ENCODE results near the gene C1orf87. TPM values are rescaled to one million over a fixed set of nuclear protein-coding genes. Genes with fewer than 3 reads are reported as not detected.

Gene C1orf87
- total and polyA plus RNA-seq, 10 donors: not detected

GRCh38 chr1:60091195-60091715 is 17.7 kb upstream of the C1orf87 start:
- H3K36me3 ChIP-seq: no peaks in the 10 kb centered on the region
- no peaks in the 10 kb centered on the region for H3K9me3 ChIP-seq
- DNase-seq: no peak
- H3K4me3 ChIP-seq: no peak overlapping the region
- WGBS, 5 donors: 86 to 94% (median 88%) methylated on average over 6 of the region's 6 CpGs
- no peaks in the 10 kb centered on the region for H3K4me1 ChIP-seq
- no peaks in the 10 kb centered on the region for H3K27me3 ChIP-seq (replicated peaks in 1 of 7)
- intact Hi-C loops (cut with DNase I; ENCODE audit: low total_unique reads): no loop called here
- TF ChIP-seq CTCF (IDR thresholded peaks at IDR 0.05 in 8 of 11, conservative IDR thresholded peaks at IDR 0.05 in 3 of 11) (no peak), POLR2A (IDR thresholded peaks at IDR 0.05) (no peak)
- no peak overlapping the region for H3K27ac ChIP-seq

- no peak overlapping the region for H3K27ac ChIP-seq
- no peak overlapping the region for H3K4me3 ChIP-seq
- TF ChIP-seq CTCF (IDR thresholded peaks at IDR 0.05 in 8 of 11, conservative IDR thresholded peaks at IDR 0.05 in 3 of 11) (no peak), POLR2AphosphoS5 (IDR thresholded peaks at IDR 0.05) (no peak), POLR2A (IDR thresholded peaks at IDR 0.05) (no peak)
- no peaks in the 10 kb centered on the region for H3K36me3 ChIP-seq
- no peaks in the 10 kb centered on the region for H3K4me1 ChIP-seq
- WGBS, 5 donors: 47 to 80% (median 67%) methylated on average over 2 of the region's 2 CpGs
- DNase-seq: no peak
- H3K9me3 ChIP-seq: no peaks in the 10 kb centered on the region
- no peaks in the 10 kb centered on the region for H3K27me3 ChIP-seq (replicated peaks in 1 of 7)
- intact Hi-C loops (cut with DNase I; ENCODE audit: low total_unique reads): no loop called here
These were observed 17.1 kb upstream of the C1orf87 start for GRCh38 chr1:60090655-60091054.

GRCh38 chr1:60088620-60089155 is 15.1 kb upstream of the C1orf87 start:
- no peak for DNase-seq
- intact Hi-C loops (cut with DNase I; ENCODE audit: low total_unique reads): no loop called here
- H3K9me3 ChIP-seq: no peaks in the 10 kb centered on the region

GRCh38 chr1:60087681-60088080 is 14.1 kb upstream of the C1orf87 start:
- Histone ChIP-seq H3K9me3 (no peaks in the 10 kb centered on the region), H3K4me3 (no peak overlapping the region), H3K4me1 (no peaks in the 10 kb centered on the region), H3K27ac (no peak overlapping the region), H3K27me3 (replicated peaks in 1 of 7) (no peaks in the 10 kb centered on the region), H3K36me3 (no peaks in the 10 kb centered on the region)
- TF ChIP-seq POLR2AphosphoS5 (IDR thresholded peaks at IDR 0.05) (no peak), CTCF (IDR thresholded peaks at IDR 0.05 in 8 of 11, conservative IDR thresholded peaks at IDR 0.05 in 3 of 11) (no peak), POLR2A (IDR thresholded peaks at IDR 0.05) (no peak)
- intact Hi-C loops (cut with DNase I; ENCODE audit: low total_unique reads): no loop called here
- no peak for DNase-seq

More at GRCh38 chr1:60088620-60089155, 15.1 kb upstream of the C1orf87 start:
- H3K27me3 ChIP-seq (replicated peaks in 1 of 7): no peaks in the 10 kb centered on the region
- H3K4me3 ChIP-seq: no peak overlapping the region
- H3K36me3 ChIP-seq: no peaks in the 10 kb centered on the region
- TF ChIP-seq POLR2A (IDR thresholded peaks at IDR 0.05): no peak
- TF ChIP-seq POLR2AphosphoS5 (IDR thresholded peaks at IDR 0.05): no peak
- no peak for TF ChIP-seq CTCF (IDR thresholded peaks at IDR 0.05 in 8 of 11, conservative IDR thresholded peaks at IDR 0.05 in 3 of 11)
- 71 to 83% (median 74%) methylated on average over 5 of the region's 5 CpGs for WGBS, 5 donors
- H3K27ac ChIP-seq: no peak overlapping the region
- H3K4me1 ChIP-seq: no peaks in the 10 kb centered on the region

Data from spleen (tissue), 11 donors.